ENCODE data around the gene ACTR2.
A peak's percentile ranks its signal among the peaks of the same experiment; 100 is the strongest.

ACTR2 gene

DNA sequence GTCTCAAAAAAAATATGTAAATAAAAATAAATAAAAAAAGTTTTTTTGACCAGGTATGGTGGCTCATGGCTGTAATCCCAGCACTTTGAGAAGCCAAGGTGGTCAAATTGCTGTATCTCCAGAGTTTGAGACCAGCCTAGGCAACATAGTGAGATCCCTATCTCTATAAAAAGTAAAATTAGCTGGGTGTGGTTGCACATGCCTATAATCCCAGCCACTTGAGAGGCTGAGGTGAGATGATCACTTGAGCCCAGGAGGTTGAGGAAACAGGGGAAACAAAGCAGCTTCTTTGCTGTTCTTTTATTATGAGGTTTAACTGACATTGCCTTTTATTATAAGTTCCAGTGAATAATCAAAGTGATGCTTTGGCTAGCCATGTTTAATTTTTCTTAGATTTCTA lies 25.0 kb downstream of the ACTR2 start (continued):
- TF ChIP-seq ZNF518A (tag by site-specific recombination; conservative IDR thresholded peaks at IDR 0.05; ENCODE audit: low read depth): no peak
- no peak for TF ChIP-seq ZNF48 (tag by site-specific recombination; IDR thresholded peaks at IDR 0.05)
- TF ChIP-seq ZSCAN16 (tag by site-specific recombination; IDR thresholded peaks at IDR 0.05): no peak
- TF ChIP-seq KLF1 (tag by site-specific recombination; IDR thresholded peaks at IDR 0.05): peak; percentile 19
- TF ChIP-seq ZNF792 (tag by site-specific recombination; IDR thresholded peaks at IDR 0.05): no peak

DNA sequence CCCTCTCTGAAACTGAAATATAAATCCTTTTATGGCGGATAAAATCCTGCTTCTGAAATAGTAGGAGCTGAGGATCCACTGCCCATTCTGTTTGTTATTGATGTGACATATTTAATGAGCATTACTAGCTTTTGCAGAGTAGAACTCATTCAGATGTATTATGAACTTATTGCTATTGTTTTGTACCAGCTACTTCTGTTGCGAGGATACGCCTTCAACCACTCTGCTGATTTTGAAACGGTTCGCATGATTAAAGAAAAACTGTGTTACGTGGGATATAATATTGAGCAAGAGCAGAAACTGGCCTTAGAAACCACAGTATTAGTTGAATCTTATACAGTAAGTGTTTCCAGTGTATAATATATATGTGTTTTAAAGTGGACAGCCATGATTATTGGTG lies 27.7 kb downstream of the ACTR2 start:
- Histone ChIP-seq H3K4me3 (ENCODE audit: low read depth, low read length) (no peak overlapping the region), H3K9me3 (ENCODE audit: control insufficient read depth, insufficient read depth, low read depth, low read length) (no peaks in the 10 kb centered on the region), H3K36me3 (ENCODE audit: control insufficient read depth in 2 of 2, insufficient read depth in 1 of 2, low read length in 2 of 2) (peaks cover 38 to 43% of the 10 kb centered on the region in 2 experiments), H3K27ac (ENCODE audit: extremely low read depth, low read depth, low read length) (no peak overlapping the region), H3K4me1 (ENCODE audit: control insufficient read depth, insufficient read depth, low read length) (no peaks in the 10 kb centered on the region)
- CTCF ChIA-PET: interaction anchor here (1.3 kb wide), 1 partner anchor 10 kb away, joined by 3 read pairs; no protein-coding TSS in a partner anchor
- TF ChIP-seq ZNF510 (tag by site-specific recombination; IDR thresholded peaks at IDR 0.05; ENCODE audit: insufficient replicate concordance) (no peak), PRDM2 (tag by site-specific recombination; IDR thresholded peaks at IDR 0.05; ENCODE audit: borderline replicate concordance) (no peak), ZNF518A (tag by site-specific recombination; conservative IDR thresholded peaks at IDR 0.05; ENCODE audit: low read depth) (no peak), ZNF624 (tag by site-specific recombination; IDR thresholded peaks at IDR 0.05) (no peak), ZNF184 (tag by site-specific recombination; IDR thresholded peaks at IDR 0.05) (no peak), ZBTB20 (tag by site-specific recombination; IDR thresholded peaks at IDR 0.05) (no peak), ZNF530 (tag by site-specific recombination; IDR thresholded peaks at IDR 0.05; ENCODE audit: low read depth) (no peak), HOXC10 (CRISPR knock-in tag; IDR thresholded peaks at IDR 0.05) (no peak)
- TF ChIP-seq, protein P1, sequence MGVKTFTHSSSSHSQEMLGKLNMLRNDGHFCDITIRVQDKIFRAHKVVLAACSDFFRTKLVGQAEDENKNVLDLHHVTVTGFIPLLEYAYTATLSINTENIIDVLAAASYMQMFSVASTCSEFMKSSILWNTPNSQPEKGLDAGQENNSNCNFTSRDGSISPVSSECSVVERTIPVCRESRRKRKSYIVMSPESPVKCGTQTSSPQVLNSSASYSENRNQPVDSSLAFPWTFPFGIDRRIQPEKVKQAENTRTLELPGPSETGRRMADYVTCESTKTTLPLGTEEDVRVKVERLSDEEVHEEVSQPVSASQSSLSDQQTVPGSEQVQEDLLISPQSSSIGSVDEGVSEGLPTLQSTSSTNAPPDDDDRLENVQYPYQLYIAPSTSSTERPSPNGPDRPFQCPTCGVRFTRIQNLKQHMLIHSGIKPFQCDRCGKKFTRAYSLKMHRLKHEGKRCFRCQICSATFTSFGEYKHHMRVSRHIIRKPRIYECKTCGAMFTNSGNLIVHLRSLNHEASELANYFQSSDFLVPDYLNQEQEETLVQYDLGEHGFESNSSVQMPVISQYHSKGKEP (tag by site-specific recombination; IDR thresholded peaks at IDR 0.05): no peak
- POLR2A ChIA-PET: no interaction called here
